Measurements from ENCODE around the gene RAD50.

RAD50 gene

DNA sequence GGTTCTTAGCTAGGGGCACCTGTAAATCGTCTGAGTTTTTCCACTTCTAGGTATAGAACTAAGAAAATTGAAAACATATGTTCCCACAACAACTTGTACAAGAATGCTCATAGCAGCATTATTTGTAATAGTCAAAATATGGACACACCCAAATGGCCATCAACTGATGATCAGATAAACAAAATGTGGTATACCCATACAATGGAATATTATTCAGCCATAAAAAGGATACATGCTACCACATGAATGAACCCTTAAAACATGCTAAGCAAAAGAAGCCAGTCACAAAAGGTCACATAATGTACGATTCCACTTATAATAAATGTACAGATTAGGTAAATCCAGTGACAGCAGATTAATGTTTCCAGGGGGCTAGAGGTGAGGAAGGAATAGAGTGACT is 55.2 kb downstream of the RAD50 start:
- Mint-ChIP-seq H3K4me1 (no peaks in the 10 kb centered on the region), H3K27ac (no peak overlapping the region), H3K27me3 (ENCODE audit: low read depth) (no peaks in the 10 kb centered on the region), H3K9me3 (peaks cover 3% of the 10 kb centered on the region), H3K36me3 (ENCODE audit: low read depth) (peaks cover 57% of the 10 kb centered on the region), H3K4me3 (no peak overlapping the region)
- TF ChIP-seq, protein P1, sequence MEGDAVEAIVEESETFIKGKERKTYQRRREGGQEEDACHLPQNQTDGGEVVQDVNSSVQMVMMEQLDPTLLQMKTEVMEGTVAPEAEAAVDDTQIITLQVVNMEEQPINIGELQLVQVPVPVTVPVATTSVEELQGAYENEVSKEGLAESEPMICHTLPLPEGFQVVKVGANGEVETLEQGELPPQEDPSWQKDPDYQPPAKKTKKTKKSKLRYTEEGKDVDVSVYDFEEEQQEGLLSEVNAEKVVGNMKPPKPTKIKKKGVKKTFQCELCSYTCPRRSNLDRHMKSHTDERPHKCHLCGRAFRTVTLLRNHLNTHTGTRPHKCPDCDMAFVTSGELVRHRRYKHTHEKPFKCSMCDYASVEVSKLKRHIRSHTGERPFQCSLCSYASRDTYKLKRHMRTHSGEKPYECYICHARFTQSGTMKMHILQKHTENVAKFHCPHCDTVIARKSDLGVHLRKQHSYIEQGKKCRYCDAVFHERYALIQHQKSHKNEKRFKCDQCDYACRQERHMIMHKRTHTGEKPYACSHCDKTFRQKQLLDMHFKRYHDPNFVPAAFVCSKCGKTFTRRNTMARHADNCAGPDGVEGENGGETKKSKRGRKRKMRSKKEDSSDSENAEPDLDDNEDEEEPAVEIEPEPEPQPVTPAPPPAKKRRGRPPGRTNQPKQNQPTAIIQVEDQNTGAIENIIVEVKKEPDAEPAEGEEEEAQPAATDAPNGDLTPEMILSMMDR (IDR thresholded peaks at IDR 0.05; ENCODE audit: unreplicated experiment in 3 of 3) = no peak

- H3K27ac Mint-ChIP-seq = peak overlapping the region in 1 of 3 experiments; percentile 35
- TF ChIP-seq, protein P1 (IDR thresholded peaks at IDR 0.05; ENCODE audit: unreplicated experiment in 3 of 3) = no peak
- H3K4me3 Mint-ChIP-seq = no peak overlapping the region
- H3K4me1 Mint-ChIP-seq = no peaks in the 10 kb centered on the region
- H3K9me3 Mint-ChIP-seq = peaks cover 3% of the 10 kb centered on the region
- no peaks in the 10 kb centered on the region for H3K27me3 Mint-ChIP-seq (ENCODE audit: low read depth)
- H3K36me3 Mint-ChIP-seq (ENCODE audit: low read depth) = peaks cover 61% of the 10 kb centered on the region
Observed at GRCh38 chr5:132612846-132613245, 56.1 kb downstream of the RAD50 start.

- Mint-ChIP-seq H3K4me3 (no peak overlapping the region), H3K4me1 (no peaks in the 10 kb centered on the region), H3K27me3 (ENCODE audit: low read depth) (no peaks in the 10 kb centered on the region)
Observed at GRCh38 chr5:132621699-132622098, 64.9 kb downstream of the RAD50 start.

GRCh38 chr5:132622608-132623007 is 65.8 kb downstream of the RAD50 start:
- H3K27me3 Mint-ChIP-seq (ENCODE audit: low read depth) = no peaks in the 10 kb centered on the region
- peaks cover 4% of the 10 kb centered on the region for H3K9me3 Mint-ChIP-seq
- H3K27ac Mint-ChIP-seq = peak overlapping the region; percentile 12 to 82 (median 56)
- no peaks in the 10 kb centered on the region for H3K4me1 Mint-ChIP-seq
- H3K4me3 Mint-ChIP-seq = no peak overlapping the region
- TF ChIP-seq, protein P1 (IDR thresholded peaks at IDR 0.05; ENCODE audit: unreplicated experiment in 3 of 3) = no peak
- peaks cover 67% of the 10 kb centered on the region for H3K36me3 Mint-ChIP-seq (ENCODE audit: low read depth)

More at GRCh38 chr5:132621699-132622098, 64.9 kb downstream of the RAD50 start:
- H3K36me3 Mint-ChIP-seq (ENCODE audit: low read depth) = peaks cover 67% of the 10 kb centered on the region
- TF ChIP-seq, protein P1 (IDR thresholded peaks at IDR 0.05; ENCODE audit: unreplicated experiment in 3 of 3) = no peak
- H3K27ac Mint-ChIP-seq = no peak overlapping the region
- H3K9me3 Mint-ChIP-seq = peaks cover 4% of the 10 kb centered on the region

GRCh38 chr5:132627470-132627869 is 70.7 kb downstream of the RAD50 start:
- H3K9me3 Mint-ChIP-seq = no peaks in the 10 kb centered on the region
- H3K36me3 Mint-ChIP-seq (ENCODE audit: low read depth) = peaks cover 62% of the 10 kb centered on the region
- H3K4me1 Mint-ChIP-seq = no peaks in the 10 kb centered on the region
- H3K27me3 Mint-ChIP-seq (ENCODE audit: low read depth) = no peaks in the 10 kb centered on the region
- TF ChIP-seq, protein P1 (IDR thresholded peaks at IDR 0.05; ENCODE audit: unreplicated experiment in 3 of 3) = no peak
- H3K4me3 Mint-ChIP-seq = no peak overlapping the region
- no peak overlapping the region for H3K27ac Mint-ChIP-seq

GRCh38 chr5:132628814-132629213 is 72.0 kb downstream of the RAD50 start:
- TF ChIP-seq, protein P1 (IDR thresholded peaks at IDR 0.05; ENCODE audit: unreplicated experiment in 3 of 3) = no peak
- peaks cover 50% of the 10 kb centered on the region for H3K36me3 Mint-ChIP-seq (ENCODE audit: low read depth)
- H3K27me3 Mint-ChIP-seq (ENCODE audit: low read depth) = no peaks in the 10 kb centered on the region
- H3K9me3 Mint-ChIP-seq = no peaks in the 10 kb centered on the region
- no peaks in the 10 kb centered on the region for H3K4me1 Mint-ChIP-seq
- H3K4me3 Mint-ChIP-seq = no peak overlapping the region
- H3K27ac Mint-ChIP-seq = no peak overlapping the region
